NCI-H526 (cell line): Measurements from ENCODE around the gene KREMEN2.

ENCODE experiments used
- DNase-seq, 2 experiments: peaks; one replicate each; lab custom pipeline; 2025; lab: John Stamatoyannopoulos, UW

The KREMEN2 gene

DNA sequence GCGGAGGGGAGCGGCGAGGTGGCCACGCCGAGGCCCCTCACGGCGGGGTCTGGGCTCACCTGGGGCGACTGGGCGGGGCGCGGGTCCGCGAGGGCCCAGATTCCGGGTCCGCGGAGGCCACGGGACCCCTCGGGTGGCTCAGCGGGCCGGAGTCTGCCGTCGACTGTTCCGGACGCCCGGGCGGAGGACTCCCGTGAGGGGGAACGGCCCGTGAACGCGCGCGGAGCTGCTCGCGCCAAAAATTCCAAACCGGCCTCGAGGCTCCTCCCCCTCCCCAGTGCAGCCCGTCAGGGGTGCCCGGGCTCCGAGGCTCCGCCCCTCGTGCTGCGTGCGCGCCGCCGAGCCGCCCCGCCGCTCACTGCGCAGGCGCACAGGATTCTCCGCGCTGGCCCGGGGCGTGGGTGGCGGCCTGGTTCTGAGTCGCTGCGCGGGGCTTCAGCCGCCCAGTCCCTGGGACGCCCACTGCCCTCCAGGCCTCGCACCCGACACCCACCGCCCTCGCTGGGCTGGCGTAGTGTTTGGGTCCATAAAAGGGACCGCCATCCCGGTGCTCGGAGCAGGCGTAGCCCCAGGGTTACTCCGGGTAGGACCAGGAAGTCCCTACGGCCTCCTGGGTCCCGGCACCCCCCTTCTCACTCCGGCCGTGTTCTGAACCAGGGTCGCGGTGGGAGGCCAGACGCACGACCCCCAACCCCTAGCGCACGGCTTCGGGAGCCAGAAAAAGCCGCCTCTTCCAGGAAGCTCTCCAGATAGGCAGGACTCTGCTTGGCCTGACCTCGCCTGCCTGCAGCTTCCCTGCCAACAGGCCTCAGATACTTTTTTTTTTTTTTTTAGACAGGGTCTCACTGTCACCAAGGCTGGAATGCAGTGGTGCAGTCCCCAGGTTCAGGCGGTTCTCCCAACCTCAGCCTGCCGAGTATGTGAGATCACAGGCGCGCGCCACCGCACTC is 16.4 kb downstream of the KREMEN2 start, which contains the start of gene PKMYT1:
TSS of gene PKMYT1 (minus strand) at position 220 of the 950 bp plus-strand sequence. CDS start 789 bp downstream, outside the sequence.
- DNase-seq = peak in 1 of 2 experiments; percentile 90

DNA sequence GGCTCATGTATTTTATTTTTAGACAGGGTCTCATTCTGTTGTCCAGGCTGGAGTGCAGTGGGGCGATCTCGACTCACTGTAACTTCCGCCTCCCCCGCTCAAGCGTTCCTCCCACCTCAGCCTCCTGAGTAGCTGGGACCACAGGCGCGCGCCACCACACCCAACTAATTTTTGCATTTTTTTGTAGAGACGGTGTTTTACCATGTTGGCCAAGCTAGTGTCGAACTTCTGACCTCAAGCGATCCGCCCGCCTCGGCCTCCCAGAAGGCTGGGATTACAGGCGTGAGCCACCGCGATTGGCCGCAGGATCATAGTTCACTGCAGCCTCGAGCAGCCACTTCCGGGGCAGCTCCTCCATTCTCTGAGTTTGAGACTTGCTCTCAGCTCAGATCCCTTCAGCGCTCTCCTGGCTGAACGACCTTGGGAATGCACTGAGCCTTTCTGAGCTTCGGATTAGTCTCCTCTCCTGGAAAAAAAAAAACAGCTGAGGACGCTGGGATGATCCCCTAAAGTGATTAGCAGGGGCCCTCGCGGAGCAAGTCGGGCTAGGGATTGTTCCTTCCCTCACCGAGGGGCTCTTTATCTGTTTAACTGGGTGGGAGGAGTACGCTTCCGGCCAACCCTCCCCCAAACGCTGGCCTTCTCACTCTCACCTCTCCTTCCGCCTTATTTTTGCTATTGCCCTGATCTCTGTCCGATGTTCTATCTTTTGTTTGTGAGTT is 17.3 kb downstream of the KREMEN2 start:
- no peak for DNase-seq

GRCh38 chr16:2981899-2982250 is 17.8 kb downstream of the KREMEN2 start:
- DNase-seq = no peak

DNA sequence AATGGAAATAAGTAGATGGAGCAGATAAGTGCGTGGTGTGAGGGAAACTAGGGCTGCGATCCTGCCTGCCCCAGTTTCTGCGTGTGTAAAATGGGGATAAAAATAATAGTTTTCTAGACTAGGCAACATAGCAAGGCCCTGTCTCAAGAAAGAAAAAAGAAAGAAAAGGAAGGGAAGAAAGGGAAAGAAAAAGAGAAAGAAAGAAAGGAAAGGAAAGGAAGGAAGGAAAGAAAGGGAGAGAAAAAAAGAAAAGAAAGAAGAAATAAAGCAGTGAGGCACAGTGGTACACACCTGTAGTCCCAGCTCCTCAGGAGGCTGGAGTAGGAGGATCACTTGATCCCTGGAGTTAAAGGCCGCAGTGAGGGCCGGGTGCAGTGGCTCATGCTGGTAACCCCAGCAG is 18.3 kb downstream of the KREMEN2 start:
- DNase-seq = no peak

GRCh38 chr16:2983706-2984136 is 19.6 kb downstream of the KREMEN2 start:
- peak; percentile 11 to 75 for DNase-seq

DNA sequence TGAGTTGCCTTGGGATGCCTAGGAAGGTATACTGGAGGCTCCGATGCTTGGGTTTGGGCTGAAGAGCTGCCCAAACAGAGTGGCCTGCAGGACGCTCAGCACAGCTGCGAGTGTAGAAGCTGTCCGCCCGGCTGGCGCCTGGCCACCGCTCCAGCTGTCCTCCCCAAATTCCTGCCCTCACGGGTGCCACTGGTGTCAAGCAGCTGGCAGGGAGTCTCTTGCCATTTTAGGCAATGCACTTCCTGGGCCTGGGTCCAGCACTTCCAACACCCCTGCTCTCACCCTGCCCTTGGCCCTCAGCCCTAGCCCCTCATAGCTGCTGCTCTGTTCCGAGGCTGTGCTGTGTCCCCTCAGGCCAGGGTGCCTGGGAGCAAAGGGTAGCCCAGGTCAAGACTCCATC is 21.4 kb downstream of the KREMEN2 start:
- no peak for DNase-seq

GRCh38 chr16:2985893-2986355 is 21.8 kb downstream of the KREMEN2 start:
- no peak for DNase-seq

- no peak for DNase-seq
Observed at GRCh38 chr16:2986623-2987188, 22.6 kb downstream of the KREMEN2 start.

DNA sequence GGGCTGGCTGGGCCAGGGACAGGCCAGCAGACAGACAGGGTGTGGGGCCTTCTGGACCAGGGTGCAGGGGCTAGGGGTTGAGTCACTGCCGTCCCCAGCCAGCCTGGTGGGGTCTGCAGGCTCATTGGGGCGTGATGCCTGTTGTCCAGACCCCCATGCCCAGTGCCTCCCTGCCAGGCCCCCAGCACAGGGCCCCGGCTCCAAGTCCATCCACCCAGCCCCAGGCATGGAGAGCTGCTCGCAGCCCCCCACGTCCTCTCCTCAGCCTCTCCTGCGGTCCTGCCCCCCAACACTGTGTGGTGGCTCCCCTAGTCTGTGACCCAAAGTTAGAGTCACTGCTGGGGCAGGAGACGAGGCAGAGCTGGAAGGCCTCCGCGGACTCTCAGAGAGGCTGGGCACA is 23.2 kb downstream of the KREMEN2 start:
- no peak for DNase-seq

DNA sequence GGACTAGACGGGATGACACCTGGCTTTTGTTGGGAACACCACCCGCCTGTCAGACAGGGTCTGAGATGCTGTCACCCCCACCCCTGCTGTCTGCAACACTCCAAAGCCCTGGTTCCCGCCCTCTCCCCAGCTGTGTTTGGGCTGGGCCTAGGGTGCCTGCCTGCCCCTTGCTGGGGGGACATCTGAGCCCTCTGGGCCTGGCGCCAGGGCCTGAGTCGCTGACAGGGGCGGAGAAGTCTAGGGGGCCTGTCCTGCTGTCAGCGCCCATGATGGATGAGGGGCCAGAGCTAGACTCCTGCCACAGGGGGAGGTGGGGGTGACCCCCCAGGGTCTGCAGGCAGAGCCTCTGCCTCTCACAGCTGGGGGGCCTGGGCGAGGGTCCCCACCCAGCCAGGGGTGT is 23.8 kb downstream of the KREMEN2 start:
- no peak for DNase-seq

- no peak for DNase-seq
Observed at GRCh38 chr16:2988590-2989099, 24.6 kb downstream of the KREMEN2 start.

- DNase-seq = no peak
Observed at GRCh38 chr16:2990891-2991290, 26.8 kb downstream of the KREMEN2 start.

GRCh38 chr16:2991566-2992261 is 27.6 kb downstream of the KREMEN2 start:
- DNase-seq = no peak

GRCh38 chr16:2992383-2993081 is 28.5 kb downstream of the KREMEN2 start:
- no peak for DNase-seq

DNA sequence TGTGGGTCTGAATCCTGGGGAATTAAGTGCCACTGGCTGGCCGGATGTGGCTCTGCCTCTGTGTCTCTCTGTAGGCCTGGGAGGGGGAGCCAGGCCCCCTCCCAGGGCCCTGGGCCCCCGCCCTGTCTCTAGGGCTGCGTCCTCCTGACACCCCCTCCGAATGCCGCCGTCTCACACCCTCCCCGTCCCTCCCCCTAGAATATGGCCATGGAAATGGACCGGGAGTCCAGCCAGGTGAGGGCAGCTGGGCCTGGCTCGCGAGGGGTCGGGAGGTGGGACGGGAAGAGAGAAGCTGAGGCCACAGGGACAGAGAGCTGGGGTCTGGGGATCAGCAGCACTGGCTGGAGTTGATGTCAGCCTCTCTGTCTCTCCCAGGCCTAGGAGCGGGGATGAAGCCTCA is 32.2 kb downstream of the KREMEN2 start:
- DNase-seq = no peak

DNA sequence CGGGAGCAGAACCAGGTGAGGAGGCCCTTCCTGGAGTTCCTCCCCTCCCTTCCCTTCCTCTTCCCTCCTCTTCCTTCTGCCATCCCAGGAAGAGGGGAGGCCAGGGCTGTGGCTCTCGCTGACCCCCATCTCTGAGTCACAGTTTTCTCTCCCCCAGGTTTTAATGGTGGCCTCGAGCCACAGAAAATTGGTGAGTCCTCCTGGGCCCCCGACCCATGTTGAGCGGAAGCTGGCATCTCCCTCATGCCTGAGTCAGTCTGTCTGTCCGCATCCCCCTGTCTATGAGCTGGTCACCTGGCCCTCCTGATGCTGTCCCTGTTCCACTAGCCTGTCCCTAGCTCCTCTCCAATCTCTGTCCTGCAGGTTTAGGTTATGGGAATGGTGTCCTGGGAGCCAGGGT is 35.9 kb downstream of the KREMEN2 start:
- DNase-seq = no peak

GRCh38 chr16:3000540-3000939 is 36.5 kb downstream of the KREMEN2 start:
- DNase-seq = no peak

GRCh38 chr16:3001316-3001715 is 37.2 kb downstream of the KREMEN2 start:
- DNase-seq = no peak

- peak; percentile 91 to 97 for DNase-seq
Observed at GRCh38 chr16:3003582-3004270, 39.7 kb downstream of the KREMEN2 start.

- DNase-seq = peak in 1 of 2 experiments; percentile 50
Observed at GRCh38 chr16:3004319-3004718, 40.2 kb downstream of the KREMEN2 start.
